ENCODE data around the gene WDR87.
"Not testable (repeated sequence)": the region's sequence is repeated elsewhere in the genome, so short reads cannot be mapped to it uniquely, and the experiment has no call there.

Gene WDR87

GRCh38 chr19:37929355-37929923 lies 23.0 kb upstream of the WDR87 start:
- no peak for DNase-seq

- DNase-seq = peak; percentile 10
These were observed 22.3 kb upstream of the WDR87 start for GRCh38 chr19:37928527-37929286.

- no peak for DNase-seq
These were observed 20.3 kb upstream of the WDR87 start for GRCh38 chr19:37926711-37927110.

GRCh38 chr19:37926255-37926654 lies 19.9 kb upstream of the WDR87 start:
- DNase-seq = no peak

- DNase-seq = no peak
These were observed 18.8 kb upstream of the WDR87 start for GRCh38 chr19:37925212-37925611.

GRCh38 chr19:37924573-37924972 lies 18.2 kb upstream of the WDR87 start:
- DNase-seq = not testable (repeated sequence)

GRCh38 chr19:37920591-37921450 lies 14.4 kb upstream of the WDR87 start:
- DNase-seq = no peak

- no peak for DNase-seq
These were observed 8.5 kb upstream of the WDR87 start for GRCh38 chr19:37914908-37915307.

GRCh38 chr19:37909661-37910199 lies 3.3 kb upstream of the WDR87 start:
- no peak for DNase-seq

- peak; percentile 13 for DNase-seq
These were observed 1.5 kb upstream of the WDR87 start for GRCh38 chr19:37907735-37908455.

- DNase-seq = peak; percentile 82
These were observed 708 bp upstream of the WDR87 start, which contains the start of gene SIPA1L3 for GRCh38 chr19:37906869-37907734. Gene SIPA1L3, plus strand, starts transcription at chr19:37907208. Its CDS starts 174,358 bp downstream, at chr19:38081566.

- DNase-seq = no peak
These were observed 3.3 kb downstream of the WDR87 start for GRCh38 chr19:37903096-37903495.

GRCh38 chr19:37902668-37903067 lies 3.7 kb downstream of the WDR87 start:
- peak; percentile 60 for DNase-seq

GRCh38 chr19:37899966-37900365 lies 6.4 kb downstream of the WDR87 start:
- no peak for DNase-seq

- DNase-seq = no peak
These were observed 6.9 kb downstream of the WDR87 start for GRCh38 chr19:37899453-37899852.

GRCh38 chr19:37896180-37896579 lies 10.2 kb downstream of the WDR87 start:
- DNase-seq = no peak

- no peak for DNase-seq
These were observed 12.4 kb downstream of the WDR87 start for GRCh38 chr19:37893845-37894575.

- DNase-seq = no peak
These were observed 19.8 kb downstream of the WDR87 start for GRCh38 chr19:37886571-37886970.

GRCh38 chr19:37885392-37885791 lies 21.0 kb downstream of the WDR87 start:
- no peak for DNase-seq

- DNase-seq = no peak
These were observed 29.2 kb downstream of the WDR87 start for GRCh38 chr19:37877147-37877546.

GRCh38 chr19:37876032-37876431 lies 30.4 kb downstream of the WDR87 start:
- DNase-seq = no peak

Measured in KG1 (cell line).